Measurements from ENCODE around the gene PON1.

PON1 gene

GRCh38 chr7:95316588-95316987, 7.7 kb downstream of the PON1 start:
- Histone ChIP-seq H3K27ac (ENCODE audit: low read length) (no peak overlapping the region), H2AFZ (ENCODE audit: low read depth, low read length) (no peak overlapping the region), H3K4me2 (ENCODE audit: low read length) (no peak overlapping the region), H3K9me3 (ENCODE audit: insufficient read depth, low read length) (no peaks in the 10 kb centered on the region), H3K9ac (ENCODE audit: low read length) (no peak overlapping the region), H3K4me3 (ENCODE audit: low read length) (no peak overlapping the region), H4K20me1 (ENCODE audit: insufficient read depth, low read length) (no peaks in the 10 kb centered on the region), H3K36me3 (replicated peaks; ENCODE audit: low read depth, low read length) (no peaks in the 10 kb centered on the region), H3K4me1 (ENCODE audit: low read length) (peaks cover 23% of the 10 kb centered on the region), H3K27me3 (ENCODE audit: low read depth, low read length) (no peaks in the 10 kb centered on the region), H3K79me2 (ENCODE audit: low read length) (no peaks in the 10 kb centered on the region)
- TF ChIP-seq EZH2phosphoT487 (IDR thresholded peaks at IDR 0.05; ENCODE audit: low read depth) (no peak), CTCF (IDR thresholded peaks at IDR 0.05; ENCODE audit: low read depth, low read length) (no peak)

GRCh38 chr7:95312561-95312960, 11.8 kb downstream of the PON1 start:
- Histone ChIP-seq H3K27ac (ENCODE audit: low read length) (no peak overlapping the region), H4K20me1 (ENCODE audit: insufficient read depth, low read length) (no peaks in the 10 kb centered on the region), H3K79me2 (ENCODE audit: low read length) (no peaks in the 10 kb centered on the region), H2AFZ (ENCODE audit: low read depth, low read length) (no peak overlapping the region), H3K4me3 (ENCODE audit: low read length) (no peak overlapping the region), H3K27me3 (ENCODE audit: low read depth, low read length) (no peaks in the 10 kb centered on the region), H3K4me1 (ENCODE audit: low read length) (peaks cover 15% of the 10 kb centered on the region), H3K9ac (ENCODE audit: low read length) (no peak overlapping the region), H3K4me2 (ENCODE audit: low read length) (no peak overlapping the region), H3K9me3 (ENCODE audit: insufficient read depth, low read length) (no peaks in the 10 kb centered on the region), H3K36me3 (replicated peaks; ENCODE audit: low read depth, low read length) (no peaks in the 10 kb centered on the region)
- TF ChIP-seq EZH2phosphoT487 (IDR thresholded peaks at IDR 0.05; ENCODE audit: low read depth) (no peak), CTCF (IDR thresholded peaks at IDR 0.05; ENCODE audit: low read depth, low read length) (no peak)

- TF ChIP-seq CTCF (IDR thresholded peaks at IDR 0.05; ENCODE audit: low read depth, low read length) = no peak
- no peak for TF ChIP-seq EZH2phosphoT487 (IDR thresholded peaks at IDR 0.05; ENCODE audit: low read depth)
- no peak overlapping the region for H3K4me2 ChIP-seq (ENCODE audit: low read length)
- H3K27me3 ChIP-seq (ENCODE audit: low read depth, low read length) = no peaks in the 10 kb centered on the region
- no peak overlapping the region for H3K9ac ChIP-seq (ENCODE audit: low read length)
- H3K4me1 ChIP-seq (ENCODE audit: low read length) = peaks cover 12% of the 10 kb centered on the region
- no peaks in the 10 kb centered on the region for H4K20me1 ChIP-seq (ENCODE audit: insufficient read depth, low read length)
- H3K9me3 ChIP-seq (ENCODE audit: insufficient read depth, low read length) = no peaks in the 10 kb centered on the region
- H3K36me3 ChIP-seq (replicated peaks; ENCODE audit: low read depth, low read length) = no peaks in the 10 kb centered on the region
- no peak overlapping the region for H3K27ac ChIP-seq (ENCODE audit: low read length)
- H3K79me2 ChIP-seq (ENCODE audit: low read length) = no peaks in the 10 kb centered on the region
- no peak overlapping the region for H3K4me3 ChIP-seq (ENCODE audit: low read length)
- no peak overlapping the region for H2AFZ ChIP-seq (ENCODE audit: low read depth, low read length)
Observed at GRCh38 chr7:95311389-95311788, 12.9 kb downstream of the PON1 start.

- no peak overlapping the region for H2AFZ ChIP-seq (ENCODE audit: low read depth, low read length)
- H4K20me1 ChIP-seq (ENCODE audit: insufficient read depth, low read length) = no peaks in the 10 kb centered on the region
- H3K27me3 ChIP-seq (ENCODE audit: low read depth, low read length) = no peaks in the 10 kb centered on the region
- no peaks in the 10 kb centered on the region for H3K36me3 ChIP-seq (replicated peaks; ENCODE audit: low read depth, low read length)
- no peak overlapping the region for H3K27ac ChIP-seq (ENCODE audit: low read length)
- no peak overlapping the region for H3K4me2 ChIP-seq (ENCODE audit: low read length)
- H3K79me2 ChIP-seq (ENCODE audit: low read length) = no peaks in the 10 kb centered on the region
- no peak overlapping the region for H3K4me3 ChIP-seq (ENCODE audit: low read length)
- no peaks in the 10 kb centered on the region for H3K9me3 ChIP-seq (ENCODE audit: insufficient read depth, low read length)
- no peak overlapping the region for H3K9ac ChIP-seq (ENCODE audit: low read length)
- no peak for TF ChIP-seq EZH2phosphoT487 (IDR thresholded peaks at IDR 0.05; ENCODE audit: low read depth)
- H3K4me1 ChIP-seq (ENCODE audit: low read length) = peaks cover 11% of the 10 kb centered on the region
Observed at GRCh38 chr7:95309951-95310350, 14.4 kb downstream of the PON1 start.

- Histone ChIP-seq H3K36me3 (replicated peaks; ENCODE audit: low read depth, low read length) (no peaks in the 10 kb centered on the region), H3K4me3 (ENCODE audit: low read length) (no peak overlapping the region), H3K4me2 (ENCODE audit: low read length) (no peak overlapping the region), H3K27ac (ENCODE audit: low read length) (no peak overlapping the region), H3K79me2 (ENCODE audit: low read length) (no peaks in the 10 kb centered on the region), H4K20me1 (ENCODE audit: insufficient read depth, low read length) (no peaks in the 10 kb centered on the region), H3K9me3 (ENCODE audit: insufficient read depth, low read length) (no peaks in the 10 kb centered on the region), H3K27me3 (ENCODE audit: low read depth, low read length) (peaks cover 5% of the 10 kb centered on the region; the same call in 1 of the 2 replicates), H2AFZ (ENCODE audit: low read depth, low read length) (no peak overlapping the region), H3K4me1 (ENCODE audit: low read length) (no peaks in the 10 kb centered on the region), H3K9ac (ENCODE audit: low read length) (no peak overlapping the region)
- no peak for TF ChIP-seq EZH2phosphoT487 (IDR thresholded peaks at IDR 0.05; ENCODE audit: low read depth)
- no peak for TF ChIP-seq CTCF (IDR thresholded peaks at IDR 0.05; ENCODE audit: low read depth, low read length)
Observed at GRCh38 chr7:95304990-95305389, 19.3 kb downstream of the PON1 start.
